Psoas muscle (tissue), 8 donors: Measurements from ENCODE around the gene GATA5. TPM values are rescaled to one million over a fixed set of nuclear protein-coding genes. Genes with fewer than 3 reads are reported as not detected.

Experiments
- ATAC-seq, 4 donors: fragments of 200-7000 bp; cut with Tn5 transposase; one replicate each; pipeline ENCODE4 v1.9.1; 2020; ENCODE audit warnings: moderate library complexity in 3 of 4, mild to moderate bottlenecking in 2 of 4
- DNase-seq, 2 donors: peaks; one replicate each; pipeline ENCODE4 v3.0.0-alpha.2; 2020
- H3K27ac ChIP-seq: fragments of 200-600 bp; one replicate; pipeline ENCODE4 v1.8.0; 2022
- H3K27me3 ChIP-seq, 3 donors: fragments of 200-600 bp in 1 of 3; one replicate each; pipeline versions ENCODE4 v1.6.1 to v1.8.0; 2013 to 2022; ENCODE audit warnings: low read length in 2 of 3, mild to moderate bottlenecking in 2 of 3, moderate library complexity in 1 of 3; ENCODE audit not compliant: insufficient read depth in 3 of 3
- H3K36me3 ChIP-seq, 2 donors: fragments of 200-600 bp in 1 of 2; one replicate each; pipeline versions ENCODE4 v1.6.1 to v1.8.0; 2013 to 2022; ENCODE audit warnings: low read depth in 1 of 2, mild to moderate bottlenecking in 1 of 2, moderate library complexity in 1 of 2; ENCODE audit not compliant: insufficient read depth in 1 of 2
- H3K4me1 ChIP-seq: fragments of 200-600 bp; one replicate; pipeline ENCODE4 v1.8.0; 2022
- H3K4me3 ChIP-seq: fragments of 200-600 bp; one replicate; pipeline ENCODE4 v1.8.0; 2022; ENCODE audit warnings: mild to moderate bottlenecking
- H3K9me3 ChIP-seq: fragments of 200-600 bp; one replicate; pipeline ENCODE4 v1.8.0; 2022
- CTCF ChIP-seq: fragments of 200-600 bp; IDR thresholded peaks from one replicate; pipeline ENCODE4 v1.8.0; 2022; ENCODE audit warnings: antibody characterized with exemption
- WGBS, 3 donors: extraction: QIAGEN DNeasy Blood & Tissue Kit; methylation state at CpG; one replicate each; pipeline versions ENCODE4 v1.1.6 to v1.1.7; 2013; 5-methylcytosine and 5-hydroxymethylcytosine counted together
- intact Hi-C, 2 donors: fragments of 100-400 bp; cut with DNase I; formaldehyde crosslinking; loops; one replicate each; pipeline versions ENCODE4 v1.11.0 to v1.14.2; 2022
- polyA plus RNA-seq, 3 donors: library from polyadenylated mRNA; stranded (reverse); fragments of 200-250 nt; gene quantifications; one replicate each; pipeline ENCODE4 v1.2.3, GENCODE V29; 2013
- total RNA-seq, 4 donors: library from RNA; stranded (reverse); fragmentation: NEBNext Ultra II Directional in 2 of 4; extraction: Animal tissue kit (Norgen Biotek cat#: 25700) in 2 of 4; gene quantifications; one replicate each; pipeline versions ENCODE4 v1.2.1 to v1.2.4, GENCODE V29; 2021 to 2023
- donor health status: healthy with polysubstance abuse.
- donor health status: DM: no; HTN: no; CAD: no; lungs with moderate emphysema.
- donor health status: Bipolar disorder and iron deficiency.
- donor health status: healthy.
- donor health status: DM: yes; HTN: yes; CAD: no.
- donor health status: DM: no; HTN: no; CAD: no.
- donor health status: DM: no; HTN: no; CAD: no.
- donor health status: DM: yes; HTN: yes; CAD: no.

GATA5 gene
- total and polyA plus RNA-seq, 7 donors: 0.01 to 0.14 (median 0.08) TPM; not detected in 3

DNA sequence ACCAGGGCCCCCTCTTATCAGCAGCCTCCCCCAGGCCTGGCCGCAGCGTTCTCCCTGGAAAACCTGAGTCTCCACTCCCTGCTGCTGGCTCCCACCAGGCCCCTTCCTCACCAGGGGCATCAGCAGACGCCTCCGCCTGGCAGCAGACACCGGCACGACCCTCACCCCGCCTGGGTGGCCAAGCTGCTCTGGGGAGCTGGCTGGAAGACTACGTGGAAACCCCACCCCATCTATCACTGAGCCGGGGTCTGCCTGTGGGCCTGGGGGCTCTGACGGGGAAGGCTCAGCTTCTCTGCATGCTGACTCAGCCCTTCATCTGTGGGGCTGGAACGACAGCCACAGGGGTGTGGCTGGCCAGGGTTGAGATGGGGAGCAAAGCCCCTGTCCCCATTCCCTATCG is 29.3 kb downstream of the GATA5 start:
- no peak for DNase-seq

GRCh38 chr20:62445553-62446340 is 30.0 kb downstream of the GATA5 start:
- Histone ChIP-seq H3K36me3 (no peaks in the 10 kb centered on the region), H3K4me1 (no peaks in the 10 kb centered on the region), H3K27me3 (peaks cover 0 to 63% (median 9%) of the 10 kb centered on the region in 3 donors), H3K4me3 (no peak overlapping the region), H3K27ac (no peak overlapping the region), H3K9me3 (no peaks in the 10 kb centered on the region)
- peak in 1 of 4 donors; percentile 6 for ATAC-seq
- WGBS, 3 donors: 65 to 78% (median 66%) methylated on average over 29 to 35 of the region's 36 CpGs
- no peak for TF ChIP-seq CTCF
- intact Hi-C loops: loop anchor here in 1 of 2 donors (2.0 kb wide), 1 partner anchor 27 kb away; no protein-coding TSS in a partner anchor
- no peak for DNase-seq

More for the DNA sequence above, 29.3 kb downstream of the GATA5 start:
- Histone ChIP-seq H3K27ac (no peak overlapping the region), H3K9me3 (no peaks in the 10 kb centered on the region), H3K27me3 (peaks cover 0 to 58% (median 9%) of the 10 kb centered on the region in 3 donors), H3K4me3 (no peak overlapping the region), H3K36me3 (no peaks in the 10 kb centered on the region), H3K4me1 (no peaks in the 10 kb centered on the region)
- intact Hi-C loops: loop anchor here in 1 of 2 donors (2.0 kb wide), 1 partner anchor 26 kb away; no protein-coding TSS in a partner anchor
- no peak for ATAC-seq
- 43 to 63% (median 52%) methylated on average over 10 to 12 of the region's 12 CpGs for WGBS, 3 donors
- TF ChIP-seq CTCF: no peak

DNA sequence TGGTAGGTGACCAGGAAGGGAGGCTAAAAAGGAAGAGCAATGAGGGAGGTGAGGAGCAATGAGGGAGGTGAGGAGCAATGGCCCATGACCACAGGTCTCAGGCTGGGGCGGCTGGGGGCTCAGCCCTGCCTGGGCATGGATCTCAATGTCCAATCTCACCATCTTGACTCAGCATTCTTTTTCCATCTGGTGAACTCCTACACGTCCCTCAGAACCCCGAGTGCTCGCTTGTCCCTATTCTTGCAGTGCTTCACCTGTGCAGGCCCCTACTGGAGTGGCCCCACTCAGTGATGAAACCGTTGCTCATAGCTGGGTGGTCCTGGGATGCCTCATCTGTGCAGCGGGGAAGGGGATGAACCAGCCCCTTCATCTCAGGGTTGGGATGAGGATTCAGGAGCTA is 31.5 kb downstream of the GATA5 start:
- Histone ChIP-seq H3K36me3 (no peaks in the 10 kb centered on the region), H3K27ac (no peak overlapping the region), H3K27me3 (peaks cover 0 to 59% (median 9%) of the 10 kb centered on the region in 3 donors), H3K9me3 (no peaks in the 10 kb centered on the region), H3K4me1 (no peaks in the 10 kb centered on the region), H3K4me3 (no peak overlapping the region)
- 91 to 93% (median 91%) methylated on average over 6 of the region's 6 CpGs for WGBS, 3 donors
- no peak for TF ChIP-seq CTCF
- no peak for ATAC-seq
- no peak for DNase-seq
- intact Hi-C loops: no loop called here

- no peak for TF ChIP-seq CTCF
- H3K27me3 ChIP-seq: peaks cover 0 to 46% (median 7%) of the 10 kb centered on the region in 3 donors
- WGBS, 3 donors: 56 to 76% (median 63%) methylated on average over 16 of the region's 16 CpGs
Measured at GRCh38 chr20:62441987-62442539, 33.7 kb downstream of the GATA5 start.

More at GRCh38 chr20:62441987-62442539, 33.7 kb downstream of the GATA5 start:
- ATAC-seq (no peak), DNase-seq (no peak)
- no peak overlapping the region for H3K27ac ChIP-seq
- H3K36me3 ChIP-seq: no peaks in the 10 kb centered on the region
- H3K4me3 ChIP-seq: no peak overlapping the region
- H3K4me1 ChIP-seq: peaks cover 4% of the 10 kb centered on the region
- H3K9me3 ChIP-seq: no peaks in the 10 kb centered on the region
- intact Hi-C loops: no loop called here
